Endothelial cell (in vitro differentiated cells): ENCODE data around the gene KIF3A. TPM values are rescaled to one million over a fixed set of nuclear protein-coding genes. Genes with fewer than 3 reads are reported as not detected.
"Not testable (repeated sequence)": the region's sequence is repeated elsewhere in the genome, so short reads cannot be mapped to it uniquely, and the experiment has no call there.

Experiments
- DNase-seq: peaks from one replicate; pipeline ENCODE4 v3.0.0; 2021; ENCODE audit warnings: low spot score
- H3K27ac Mint-ChIP-seq: one replicate; pipeline ENCODE4 v1.8.0; 2021; ENCODE audit warnings: mixed read lengths, inconsistent platforms; ENCODE audit not compliant: unreplicated experiment
- H3K27me3 Mint-ChIP-seq: one replicate; pipeline ENCODE4 v1.8.0; 2021; ENCODE audit warnings: mild to moderate bottlenecking, moderate library complexity, mixed read lengths, inconsistent platforms; ENCODE audit not compliant: unreplicated experiment
- H3K36me3 Mint-ChIP-seq: one replicate; pipeline ENCODE4 v1.8.0; 2021; ENCODE audit warnings: mild to moderate bottlenecking, low read depth, mixed read lengths, inconsistent platforms; ENCODE audit not compliant: unreplicated experiment
- H3K4me1 Mint-ChIP-seq: one replicate; pipeline ENCODE4 v1.8.0; 2021; ENCODE audit warnings: mild to moderate bottlenecking, mixed read lengths, inconsistent platforms; ENCODE audit not compliant: unreplicated experiment
- H3K4me3 Mint-ChIP-seq: one replicate; pipeline ENCODE4 v1.8.0; 2021; ENCODE audit warnings: mild to moderate bottlenecking, mixed read lengths, inconsistent platforms; ENCODE audit not compliant: unreplicated experiment
- H3K9me3 Mint-ChIP-seq: one replicate; pipeline ENCODE4 v1.8.0; 2021; ENCODE audit warnings: mixed read lengths, inconsistent platforms; ENCODE audit not compliant: unreplicated experiment
- CTCF ChIP-seq: fragments of 200-600 bp; sonication (generic); IDR thresholded peaks from one replicate; pipeline ENCODE4 v1.5.0; 2021; ENCODE audit warnings: antibody characterized with exemption; ENCODE audit not compliant: unreplicated experiment
- total RNA-seq: library from RNA; stranded (reverse); fragmentation: NEBNext Ultra II Directional; extraction: Animal tissue kit (Norgen Biotek cat#: 25700); gene quantifications from one replicate; pipeline ENCODE4 v1.2.1, GENCODE V29; 2021; ENCODE audit not compliant: unreplicated experiment

The KIF3A gene
- total RNA-seq, 1 donor from 2014 or later = 11.5 TPM

- DNase-seq = no peak
- no peak for TF ChIP-seq CTCF
- H3K4me3 Mint-ChIP-seq = no peak overlapping the region
- H3K27me3 Mint-ChIP-seq = no peaks in the 10 kb centered on the region
- H3K9me3 Mint-ChIP-seq = no peaks in the 10 kb centered on the region
- no peak overlapping the region for H3K27ac Mint-ChIP-seq
- peaks cover 5% of the 10 kb centered on the region for H3K4me1 Mint-ChIP-seq
- H3K36me3 Mint-ChIP-seq = peaks cover 9% of the 10 kb centered on the region
Measured at GRCh38 chr5:132704875-132705274, 32.5 kb downstream of the KIF3A start.

GRCh38 chr5:132695956-132696355, 41.4 kb downstream of the KIF3A start:
- Mint-ChIP-seq H3K9me3 (no peaks in the 10 kb centered on the region), H3K27ac (no peak overlapping the region), H3K36me3 (peaks cover 17% of the 10 kb centered on the region), H3K4me1 (no peaks in the 10 kb centered on the region), H3K4me3 (no peak overlapping the region), H3K27me3 (no peaks in the 10 kb centered on the region)
- no peak for TF ChIP-seq CTCF
- no peak for DNase-seq

DNA sequence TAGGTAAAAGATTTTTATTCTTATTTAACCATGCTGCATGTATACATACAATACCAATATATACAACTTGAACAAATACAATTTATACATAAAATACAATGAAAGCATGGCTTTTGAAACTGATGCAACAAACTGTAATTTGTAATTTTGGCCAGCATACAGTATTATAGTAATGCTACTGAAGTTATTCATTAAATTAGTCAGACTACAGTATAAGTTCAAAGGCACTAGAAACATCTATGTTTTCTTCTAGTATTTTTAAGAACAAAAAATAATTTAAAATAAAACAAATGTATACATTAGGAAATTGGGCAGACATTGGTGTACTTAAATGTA, 44.7 kb downstream of the KIF3A start:
- no peak for DNase-seq
- Mint-ChIP-seq H3K36me3 (peaks cover 3% of the 10 kb centered on the region), H3K4me1 (peaks cover 18% of the 10 kb centered on the region), H3K4me3 (no peak overlapping the region), H3K27ac (no peak overlapping the region), H3K27me3 (no peaks in the 10 kb centered on the region), H3K9me3 (no peaks in the 10 kb centered on the region)
- no peak for TF ChIP-seq CTCF

- H3K27ac Mint-ChIP-seq, H3K4me3 Mint-ChIP-seq, H3K27me3 Mint-ChIP-seq: not testable (repeated sequence)
Measured at GRCh38 chr5:132691755-132692631, 45.4 kb downstream of the KIF3A start.

DNA sequence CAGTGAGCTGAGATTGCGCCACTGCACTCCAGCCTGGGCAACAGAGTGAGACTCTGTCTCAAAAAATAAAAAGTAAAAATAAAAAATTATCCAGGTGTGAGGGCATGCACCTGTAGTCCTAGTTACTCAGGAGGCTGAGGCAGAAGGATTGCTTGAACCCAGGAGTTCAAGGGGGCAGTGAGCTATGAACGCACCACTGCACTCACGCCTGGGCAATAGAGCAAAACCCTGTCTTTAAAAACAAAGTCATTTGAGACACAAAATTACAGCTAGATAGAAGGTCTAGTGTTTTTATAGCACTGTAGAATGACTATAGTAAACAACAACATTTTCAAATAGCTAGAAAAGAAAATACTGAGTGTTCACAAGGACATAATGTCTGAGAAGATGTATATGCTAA, 47.2 kb downstream of the KIF3A start:
- no peak overlapping the region for H3K4me3 Mint-ChIP-seq
- no peak for TF ChIP-seq CTCF
- H3K27me3 Mint-ChIP-seq = no peaks in the 10 kb centered on the region
- H3K9me3 Mint-ChIP-seq = no peaks in the 10 kb centered on the region
- peaks cover 23% of the 10 kb centered on the region for H3K4me1 Mint-ChIP-seq
- no peak for DNase-seq
- H3K36me3 Mint-ChIP-seq = peaks cover 3% of the 10 kb centered on the region
- no peak overlapping the region for H3K27ac Mint-ChIP-seq

More at GRCh38 chr5:132691755-132692631, 45.4 kb downstream of the KIF3A start:
- H3K4me1 Mint-ChIP-seq = peaks cover 18% of the 10 kb centered on the region
- H3K36me3 Mint-ChIP-seq, H3K9me3 Mint-ChIP-seq, DNase-seq: not testable (repeated sequence)
